Measurements from ENCODE around the gene TEX2. TPM values are rescaled to one million over a fixed set of nuclear protein-coding genes. Genes with fewer than 3 reads are reported as not detected.

The TEX2 gene
- total and polyA plus RNA-seq, 2 of the 13 experiments (the other 11 are each of a cell fraction or from before 2014, with no cell fraction given), result 21.4 to 37.7 TPM

DNA sequence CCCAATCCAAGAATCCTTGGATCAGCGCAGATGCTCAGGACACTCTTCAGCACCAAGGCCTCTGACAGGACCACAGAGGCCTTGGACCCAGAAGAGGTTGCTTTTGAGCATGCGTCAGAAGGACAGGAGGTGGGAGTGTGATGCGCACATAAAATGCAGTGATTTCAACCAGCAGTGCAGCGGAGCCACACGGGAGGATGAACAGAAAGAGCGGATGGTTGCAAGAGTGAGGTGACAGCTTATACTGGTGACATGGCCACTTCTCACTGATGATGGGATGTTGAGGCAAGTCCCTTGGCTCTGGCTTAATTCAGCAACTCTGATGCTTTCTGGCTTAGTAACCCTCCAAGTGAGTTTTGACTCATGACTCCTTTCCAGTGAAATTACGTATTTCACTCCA lies 107.9 kb downstream of the TEX2 start:
- peaks cover 87% of the 10 kb centered on the region for H3K4me1 ChIP-seq (ENCODE audit: insufficient read depth, low read length)
- DNase-seq (ENCODE audit: low spot score), result no peak
- no peaks in the 10 kb centered on the region for H4K20me1 ChIP-seq (ENCODE audit: insufficient read depth, low read length)
- ATAC-seq, result no peak
- no peaks in the 10 kb centered on the region for H3K27me3 ChIP-seq (ENCODE audit: control insufficient read depth in 1 of 2, insufficient read depth in 2 of 2, low read length in 2 of 2)
- no TSS peak for BruUV-seq (replicated peaks)
- H3K4me2 ChIP-seq (ENCODE audit: low read depth, low read length), result peak overlapping the region; percentile 87; the same call in 1 of the 2 replicates
- no peaks in the 10 kb centered on the region for H3K9me3 ChIP-seq (ENCODE audit: low read length)
- in situ Hi-C loops (cut with HindIII; ENCODE audit: extremely low pct_ligation_motif_present, low pct_unique_long_range_greater_than_20kb) (no loop called here), intact Hi-C loops (cut with micrococcal nuclease; ENCODE audit: unreplicated experiment) (loop anchor here (5.0 to 10.0 kb wide), 2 partner anchors 340 to 562 kb away; partner anchors contain the start of gene POLG2)
- 100% methylated on average over 7 of the region's 7 CpGs for WGBS (ENCODE audit: low lambda C conversion rate)
- ChIA-PET POLR2A (interaction anchor here (1.1 to 4.4 kb wide), 9 partner anchors 9 to 107 kb away, joined by 4 to 103 read pairs (median 5); no protein-coding TSS in a partner anchor), CTCF (ENCODE audit: low intra/inter-chr PET ratio, low total read pairs) (no interaction called here)
- H3K36me3 ChIP-seq (replicated peaks in 1 of 2; ENCODE audit: control insufficient read depth in 1 of 2, insufficient read depth in 2 of 2, low read length in 2 of 2), result peaks cover 7 to 29% of the 10 kb centered on the region in 2 experiments
- H3K27ac ChIP-seq (ENCODE audit: extremely low read length, insufficient read depth, low read length), result peak overlapping the region; percentile 88
- H3K9ac ChIP-seq (ENCODE audit: insufficient read depth, low read depth, low read length), result peak overlapping the region; percentile 70
- no peaks in the 10 kb centered on the region for H3K79me2 ChIP-seq (ENCODE audit: insufficient read depth, low read length)
- no peak overlapping the region for H3K4me3 ChIP-seq (replicated peaks in 1 of 3; ENCODE audit: insufficient read depth in 1 of 3, low read depth in 2 of 3, low read length in 3 of 3)
- no peak for FAIRE-seq
- TF ChIP-seq KDM5A (IDR thresholded peaks at IDR 0.05; ENCODE audit: borderline replicate concordance, low read length) (no peak), ZC3H13 (CRISPR knock-in tag; IDR thresholded peaks at IDR 0.05) (peak; percentile 46; the same call in 1 of the 2 replicates), ZNF567 (CRISPR knock-in tag; IDR thresholded peaks at IDR 0.05; ENCODE audit: borderline replicate concordance) (0 out of 2 replicates have a peak, but pooled peaks have one; percentile 30), ZBTB21 (CRISPR knock-in tag; IDR thresholded peaks at IDR 0.05) (0 out of 2 replicates have a peak, but pooled peaks have one; percentile 28), TBX2 (CRISPR knock-in tag; IDR thresholded peaks at IDR 0.05; ENCODE audit: borderline replicate concordance) (no peak), ZNF749 (CRISPR knock-in tag; IDR thresholded peaks at IDR 0.05; ENCODE audit: borderline replicate concordance) (no peak), TEAD3 (CRISPR knock-in tag; optimal IDR thresholded peaks at IDR 0.05; ENCODE audit: borderline replicate concordance) (peak; percentile 25), ZNF550 (CRISPR knock-in tag; IDR thresholded peaks at IDR 0.05; ENCODE audit: borderline replicate concordance) (peak; percentile 61; the same call in 1 of the 2 replicates), ZSCAN21 (CRISPR knock-in tag; IDR thresholded peaks at IDR 0.05; ENCODE audit: borderline replicate concordance) (0 out of 2 replicates have a peak, but pooled peaks have one; percentile 7), ZNF224 (CRISPR knock-in tag; IDR thresholded peaks at IDR 0.05) (peak; percentile 9; the same call in 1 of the 2 replicates), FOXO4 (CRISPR knock-in tag; conservative IDR thresholded peaks at IDR 0.05) (0 out of 2 replicates have a peak, but pooled peaks have one; percentile 71), DMAP1 (CRISPR knock-in tag; IDR thresholded peaks at IDR 0.05) (no peak), MXD4 (CRISPR knock-in tag; IDR thresholded peaks at IDR 0.05) (0 out of 2 replicates have a peak, but pooled peaks have one; percentile 14)
- TF ChIP-seq, protein P1, sequence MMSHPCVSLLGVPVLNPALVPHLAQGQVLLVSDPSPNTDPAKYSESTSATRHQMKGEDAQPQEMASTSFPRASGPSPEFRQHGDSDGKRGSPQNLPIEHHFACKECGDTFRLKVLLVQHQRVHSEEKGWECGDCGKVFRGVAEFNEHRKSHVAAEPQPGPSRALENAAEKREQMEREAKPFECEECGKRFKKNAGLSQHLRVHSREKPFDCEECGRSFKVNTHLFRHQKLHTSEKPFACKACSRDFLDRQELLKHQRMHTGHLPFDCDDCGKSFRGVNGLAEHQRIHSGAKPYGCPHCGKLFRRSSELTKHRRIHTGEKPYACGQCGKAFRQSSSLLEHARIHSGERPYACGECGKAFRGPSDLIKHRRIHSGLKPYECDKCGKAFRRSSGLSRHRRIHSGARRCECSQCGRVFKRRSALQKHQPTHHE (CRISPR knock-in tag; IDR thresholded peaks at IDR 0.05; ENCODE audit: borderline replicate concordance), result 0 out of 2 replicates have a peak, but pooled peaks have one; percentile 7
- no peak overlapping the region for H2AFZ ChIP-seq (ENCODE audit: low read length)

Measured in HepG2 (cell line).